Stimulated activated CD4-positive, alpha-beta T cell treated with anti-CD3 and anti-CD28 coated beads, Interleukin-1b, Interleukin-23, amount 100 ng/mL, for 4 hours (primary cell): ENCODE measurements around the gene MIP.
A peak's percentile ranks its signal among the peaks of the same experiment; 100 is the strongest.
"Not testable (repeated sequence)": the region's sequence is repeated elsewhere in the genome, so short reads cannot be mapped to it uniquely, and the experiment has no call there.

ENCODE experiments used
- DNase-seq, 2 donors: peaks; one replicate each; pipeline ENCODE4 v3.0.0-alpha.2; 2020; ENCODE audit warnings: low read depth in 2 of 2

Gene MIP

GRCh38 chr12:56468216-56469006 lies 14.0 kb upstream of the MIP start, which contains the start of gene SPRYD4:
SPRYD4 (plus strand) TSS chr12:56468578; CDS start chr12:56468592, 14 bp downstream.
- peak; percentile 88 to 92 for DNase-seq

GRCh38 chr12:56462565-56462964 lies 8.1 kb upstream of the MIP start:
- no peak for DNase-seq

GRCh38 chr12:56461235-56462159 lies 7.0 kb upstream of the MIP start:
- DNase-seq: no peak

- no peak for DNase-seq
These were observed 3.4 kb upstream of the MIP start for GRCh38 chr12:56457817-56458216.

GRCh38 chr12:56451147-56451546 lies 3.3 kb downstream of the MIP start:
- DNase-seq: no peak

- no peak for DNase-seq
These were observed 4.2 kb downstream of the MIP start for GRCh38 chr12:56450241-56450640.

- no peak for DNase-seq
These were observed 4.9 kb downstream of the MIP start for GRCh38 chr12:56449622-56449984.

GRCh38 chr12:56448860-56449621 lies 5.4 kb downstream of the MIP start, which contains the start of gene TIMELESS:
TIMELESS (minus strand) TSS chr12:56449426; CDS start chr12:56434170, 15,256 bp downstream.
- peak; percentile 69 to 79 for DNase-seq

GRCh38 chr12:56443208-56443607 lies 11.2 kb downstream of the MIP start:
- not testable (repeated sequence) for DNase-seq

GRCh38 chr12:56437430-56438176 lies 16.9 kb downstream of the MIP start:
- DNase-seq: no peak

- DNase-seq: no peak
These were observed 19.6 kb downstream of the MIP start for GRCh38 chr12:56434828-56435227.

- DNase-seq: no peak
These were observed 22.6 kb downstream of the MIP start for GRCh38 chr12:56431850-56432249.

GRCh38 chr12:56431288-56431687 lies 23.2 kb downstream of the MIP start:
- no peak for DNase-seq

- no peak for DNase-seq
These were observed 28.5 kb downstream of the MIP start for GRCh38 chr12:56425940-56426438.

- DNase-seq: no peak
These were observed 29.3 kb downstream of the MIP start for GRCh38 chr12:56425193-56425592.

GRCh38 chr12:56420411-56420810 lies 34.0 kb downstream of the MIP start:
- no peak for DNase-seq

GRCh38 chr12:56417739-56418138 lies 36.7 kb downstream of the MIP start:
- no peak for DNase-seq

- DNase-seq: no peak
These were observed 40.1 kb downstream of the MIP start for GRCh38 chr12:56414401-56414800.

GRCh38 chr12:56413392-56413791 lies 41.1 kb downstream of the MIP start:
- no peak for DNase-seq

- DNase-seq: no peak
These were observed 42.4 kb downstream of the MIP start for GRCh38 chr12:56411781-56412639.
